Neural cell (in vitro differentiated cells): ENCODE data around the gene RAD51B.

Source experiments
- EZH2 ChIP-seq: fragments of 200-600, 300-800 bp; shearing (Covaris generic), sonication (generic); IDR thresholded peaks from 2 replicates; pipeline ENCODE4 v1.6.1; 2014; ENCODE audit warnings: antibody characterized with exemption, low read length, borderline replicate concordance, mild to moderate bottlenecking; ENCODE audit not compliant: insufficient read depth, poor library complexity, severe bottlenecking
- TF ChIP-seq, protein P1 (sequence below): fragments of 450-650 bp; IDR thresholded peaks from 2 replicates; pipeline ENCODE4 v1.5.1; 2014; ENCODE audit warnings: antibody characterized with exemption, mild to moderate bottlenecking, moderate library complexity; ENCODE audit not compliant: poor library complexity, severe bottlenecking

GRCh38 chr14:67815573-67816225 lies 3.9 kb upstream of the RAD51B start:
- TF ChIP-seq, protein P1, sequence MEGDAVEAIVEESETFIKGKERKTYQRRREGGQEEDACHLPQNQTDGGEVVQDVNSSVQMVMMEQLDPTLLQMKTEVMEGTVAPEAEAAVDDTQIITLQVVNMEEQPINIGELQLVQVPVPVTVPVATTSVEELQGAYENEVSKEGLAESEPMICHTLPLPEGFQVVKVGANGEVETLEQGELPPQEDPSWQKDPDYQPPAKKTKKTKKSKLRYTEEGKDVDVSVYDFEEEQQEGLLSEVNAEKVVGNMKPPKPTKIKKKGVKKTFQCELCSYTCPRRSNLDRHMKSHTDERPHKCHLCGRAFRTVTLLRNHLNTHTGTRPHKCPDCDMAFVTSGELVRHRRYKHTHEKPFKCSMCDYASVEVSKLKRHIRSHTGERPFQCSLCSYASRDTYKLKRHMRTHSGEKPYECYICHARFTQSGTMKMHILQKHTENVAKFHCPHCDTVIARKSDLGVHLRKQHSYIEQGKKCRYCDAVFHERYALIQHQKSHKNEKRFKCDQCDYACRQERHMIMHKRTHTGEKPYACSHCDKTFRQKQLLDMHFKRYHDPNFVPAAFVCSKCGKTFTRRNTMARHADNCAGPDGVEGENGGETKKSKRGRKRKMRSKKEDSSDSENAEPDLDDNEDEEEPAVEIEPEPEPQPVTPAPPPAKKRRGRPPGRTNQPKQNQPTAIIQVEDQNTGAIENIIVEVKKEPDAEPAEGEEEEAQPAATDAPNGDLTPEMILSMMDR, result no peak
- no peak for TF ChIP-seq EZH2
